Astrocyte of the cerebellum (primary cell): ENCODE results near the gene NCOR2.

Source experiments
- DNase-seq: peaks from one replicate; pipeline ENCODE4 v3.0.0-alpha.2; 2011; ENCODE audit warnings: low read depth
- H3K4me3 ChIP-seq: 2 replicates; pipeline ENCODE4 v1.5.1; 2011; ENCODE audit warnings: mild to moderate bottlenecking, low read depth, low read length, moderate library complexity
- CTCF ChIP-seq: IDR thresholded peaks from 2 replicates; pipeline ENCODE4 v1.5.1; 2012; ENCODE audit warnings: low read length, low read depth, moderate library complexity, mild to moderate bottlenecking; ENCODE audit errors: missing control alignments
- in situ Hi-C: cut with HindIII; loops from 2 replicates; pipeline ENCODE4 v1.10.0; 2017; ENCODE audit warnings: low sequenced_read_pairs

Gene NCOR2

GRCh38 chr12:124599074-124599999, 31.9 kb upstream of the NCOR2 start:
- peak; percentile 79 for DNase-seq
- TF ChIP-seq CTCF: no peak
- H3K4me3 ChIP-seq: no peak overlapping the region
- in situ Hi-C loops: no loop called here

GRCh38 chr12:124597041-124597440, 29.6 kb upstream of the NCOR2 start:
- in situ Hi-C loops: no loop called here
- no peak for DNase-seq
- TF ChIP-seq CTCF: no peak
- H3K4me3 ChIP-seq: no peak overlapping the region

GRCh38 chr12:124595444-124595843, 28.0 kb upstream of the NCOR2 start:
- no peak for DNase-seq
- in situ Hi-C loops: no loop called here
- TF ChIP-seq CTCF: no peak
- no peak overlapping the region for H3K4me3 ChIP-seq

GRCh38 chr12:124594851-124595250, 27.4 kb upstream of the NCOR2 start:
- no peak overlapping the region for H3K4me3 ChIP-seq
- in situ Hi-C loops: no loop called here
- TF ChIP-seq CTCF: no peak
- no peak for DNase-seq

- no peak for TF ChIP-seq CTCF
- no peak overlapping the region for H3K4me3 ChIP-seq
- in situ Hi-C loops: no loop called here
- DNase-seq: no peak
Measured at GRCh38 chr12:124593851-124594401, 26.5 kb upstream of the NCOR2 start.

- no peak for DNase-seq
- no peak overlapping the region for H3K4me3 ChIP-seq
- in situ Hi-C loops: no loop called here
- TF ChIP-seq CTCF: no peak
Measured at GRCh38 chr12:124593176-124593575, 25.8 kb upstream of the NCOR2 start.
